C4-2B (cell line): Measurements from ENCODE around the gene XPNPEP2.

Experiments used
- CTCF ChIP-seq: fragments of 450-650 bp; conservative IDR thresholded peaks from 2 replicates; pipeline ENCODE4 v1.5.1; 2017; ENCODE audit warnings: mild to moderate bottlenecking
- ZFX ChIP-seq: fragments of 450-650 bp; IDR thresholded peaks from 2 replicates; pipeline ENCODE4 v1.6.1; 2017

GRCh38 chrX:129736491-129736890 is 2.3 kb upstream of the XPNPEP2 start:
- TF ChIP-seq CTCF (no peak), ZFX (no peak)
